Adrenal gland (tissue), 5 donors: ENCODE measurements around the gene PLCB1.

Source experiments
- CTCF ChIP-seq, 6 experiments: fragments of 450-650 bp in 4 of 6; fragments of 200-600 bp in 2 of 6; sonication (generic) in 1 of 6; IDR thresholded peaks; 1 replicate in 5 of 6; 2 replicates in 1 of 6; pipeline versions ENCODE4 v1.5.1 to v1.8.0; 2016 to 2021; ENCODE audit warnings: antibody characterized with exemption in 6 of 6, mild to moderate bottlenecking in 2 of 6, moderate library complexity in 1 of 6
- POLR2A ChIP-seq, 2 donors: fragments of 450-650 bp; IDR thresholded peaks; one replicate each; pipeline ENCODE4 v1.6.1; 2017; ENCODE audit warnings: antibody characterized with exemption in 2 of 2, mild to moderate bottlenecking in 2 of 2, moderate library complexity in 1 of 2
- donor health status: DM: no; HTN: no; CAD: no.

DNA sequence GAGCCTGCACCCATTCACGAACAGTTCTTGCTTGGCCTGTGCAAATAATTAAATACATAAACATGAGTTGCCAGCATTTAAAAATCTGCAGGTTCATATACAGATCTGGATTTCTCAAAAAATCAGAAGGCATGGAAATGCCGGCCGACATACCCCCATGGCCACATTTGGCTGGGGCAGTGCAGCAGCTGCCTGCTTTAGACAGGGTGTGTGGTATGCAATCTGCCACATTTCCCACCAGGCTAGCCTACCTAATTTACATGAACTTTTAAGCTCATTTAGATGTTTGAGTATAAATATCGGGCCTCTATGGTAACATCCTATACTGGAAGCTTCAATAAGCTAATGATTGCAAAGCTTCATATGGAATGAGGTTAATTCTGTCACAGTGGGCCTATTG is 31.5 kb downstream of the PLCB1 start:
- no peak for TF ChIP-seq CTCF (IDR thresholded peaks at IDR 0.05)
- no peak for TF ChIP-seq POLR2A (IDR thresholded peaks at IDR 0.05)
